HEK293 (cell line): ENCODE measurements around the gene PDK2.

ENCODE experiments used
- BCL6B ChIP-seq: fragments of 450-650 bp; formaldehyde crosslinking; IDR thresholded peaks from 2 replicates; pipeline ENCODE4 v1.5.1; 2017; ENCODE audit warnings: missing biosample characterization, missing genetic modification characterization
- EGR2 ChIP-seq: fragments of 450-650 bp; formaldehyde crosslinking; IDR thresholded peaks from 2 replicates; pipeline ENCODE4 v1.5.1; 2016; ENCODE audit warnings: low read depth, missing biosample characterization, missing genetic modification characterization
- ELK4 ChIP-seq: IDR thresholded peaks from 2 replicates; pipeline ENCODE4 v1.6.1; 2011; ENCODE audit warnings: mild to moderate bottlenecking, low read depth, low read length, borderline replicate concordance
- FEZF1 ChIP-seq: fragments of 450-650 bp; formaldehyde crosslinking; IDR thresholded peaks from 2 replicates; pipeline ENCODE4 v1.5.1; 2016; ENCODE audit warnings: missing biosample characterization, missing genetic modification characterization
- GLIS1 ChIP-seq: fragments of 450-650 bp; formaldehyde crosslinking; IDR thresholded peaks from 2 replicates; pipeline ENCODE4 v1.5.1; 2016; ENCODE audit warnings: missing biosample characterization, missing genetic modification characterization
- HOXD13 ChIP-seq: sonication (generic); formaldehyde crosslinking; IDR thresholded peaks from 2 replicates; pipeline ENCODE4 v1.8.0; 2022; ENCODE audit warnings: missing genetic modification reagents, borderline replicate concordance
- KLF10 ChIP-seq: fragments of 450-650 bp; IDR thresholded peaks from 2 replicates; pipeline ENCODE4 v1.5.1; 2018; ENCODE audit warnings: missing biosample characterization, mild to moderate bottlenecking, missing genetic modification characterization
- KLF7 ChIP-seq: fragments of 450-650 bp; formaldehyde crosslinking; IDR thresholded peaks from 2 replicates; pipeline ENCODE4 v1.5.1; 2016; ENCODE audit warnings: missing biosample characterization, missing genetic modification characterization, borderline replicate concordance
- PATZ1 ChIP-seq: fragments of 450-650 bp; formaldehyde crosslinking; IDR thresholded peaks from 2 replicates; pipeline ENCODE4 v1.5.1; 2016; ENCODE audit warnings: missing biosample characterization, missing genetic modification characterization
- PRDM4 ChIP-seq: fragments of 450-650 bp; formaldehyde crosslinking; IDR thresholded peaks from 2 replicates; pipeline ENCODE4 v1.5.1; 2017; ENCODE audit warnings: missing biosample characterization, missing genetic modification characterization
- TSHZ1 ChIP-seq: fragments of 450-650 bp; formaldehyde crosslinking; IDR thresholded peaks from 2 replicates; pipeline ENCODE4 v1.5.1; 2016; ENCODE audit warnings: missing biosample characterization, missing genetic modification characterization, borderline replicate concordance
- ZBTB44 ChIP-seq: fragments of 450-650 bp; IDR thresholded peaks from 2 replicates; pipeline ENCODE4 v1.5.1; 2018; ENCODE audit warnings: missing biosample characterization, mild to moderate bottlenecking, missing genetic modification characterization
- ZFP69B ChIP-seq: fragments of 450-650 bp; formaldehyde crosslinking; IDR thresholded peaks from 2 replicates; pipeline ENCODE4 v1.5.1; 2016; ENCODE audit warnings: missing biosample characterization, missing genetic modification characterization
- ZNF10 ChIP-seq: fragments of 450-650 bp; formaldehyde crosslinking; IDR thresholded peaks from 2 replicates; pipeline ENCODE4 v1.5.1; 2017; ENCODE audit warnings: missing biosample characterization, missing genetic modification characterization
- ZNF169 ChIP-seq: fragments of 450-650 bp; formaldehyde crosslinking; IDR thresholded peaks from 2 replicates; pipeline ENCODE4 v1.5.1; 2016; ENCODE audit warnings: missing biosample characterization, missing genetic modification characterization
- ZNF184 ChIP-seq: fragments of 450-650 bp; IDR thresholded peaks from 2 replicates; pipeline ENCODE4 v1.5.1; 2018; ENCODE audit warnings: missing biosample characterization, mild to moderate bottlenecking, missing genetic modification characterization
- ZNF2 ChIP-seq: fragments of 450-650 bp; formaldehyde crosslinking; IDR thresholded peaks from 2 replicates; pipeline ENCODE4 v1.5.1; 2016; ENCODE audit warnings: missing biosample characterization, missing genetic modification characterization
- ZNF221 ChIP-seq: fragments of 450-650 bp; formaldehyde crosslinking; IDR thresholded peaks from 2 replicates; pipeline ENCODE4 v1.5.1; 2017; ENCODE audit warnings: missing biosample characterization, missing genetic modification characterization, borderline replicate concordance
- ZNF324 ChIP-seq: fragments of 450-650 bp; formaldehyde crosslinking; IDR thresholded peaks from 2 replicates; pipeline ENCODE4 v1.5.1; 2016; ENCODE audit warnings: missing biosample characterization, missing genetic modification characterization
- ZNF394 ChIP-seq: fragments of 450-650 bp; formaldehyde crosslinking; IDR thresholded peaks from 2 replicates; pipeline ENCODE4 v1.5.1; 2016; ENCODE audit warnings: missing biosample characterization, missing genetic modification characterization, mild to moderate bottlenecking, moderate library complexity, borderline replicate concordance
- ZNF514 ChIP-seq: fragments of 450-650 bp; formaldehyde crosslinking; IDR thresholded peaks from 2 replicates; pipeline ENCODE4 v1.5.1; 2016; ENCODE audit warnings: missing biosample characterization, missing genetic modification characterization
- ZNF660 ChIP-seq: fragments of 450-650 bp; IDR thresholded peaks from 2 replicates; pipeline ENCODE4 v1.5.1; 2018; ENCODE audit warnings: missing biosample characterization, mild to moderate bottlenecking, missing genetic modification characterization
- ZNF664 ChIP-seq: fragments of 450-650 bp; formaldehyde crosslinking; IDR thresholded peaks from 2 replicates; pipeline ENCODE4 v1.5.1; 2016; ENCODE audit warnings: missing biosample characterization, missing genetic modification characterization
- ZNF785 ChIP-seq: fragments of 450-650 bp; formaldehyde crosslinking; IDR thresholded peaks from 2 replicates; pipeline ENCODE4 v1.5.1; 2016; ENCODE audit warnings: missing biosample characterization, missing genetic modification characterization
- ZNF837 ChIP-seq: fragments of 450-650 bp; formaldehyde crosslinking; IDR thresholded peaks from 2 replicates; pipeline ENCODE4 v1.5.1; 2016; ENCODE audit warnings: missing biosample characterization, missing genetic modification characterization
- ZSCAN5A ChIP-seq: fragments of 450-650 bp; formaldehyde crosslinking; IDR thresholded peaks from 2 replicates; pipeline ENCODE4 v1.5.1; 2016; ENCODE audit warnings: missing biosample characterization, missing genetic modification characterization

The PDK2 gene

GRCh38 chr17:50151937-50152547, 56.9 kb downstream of the PDK2 start (continued):
- TF ChIP-seq HOXD13 (CRISPR knock-in tag) (no peak), ZNF2 (tag by site-specific recombination) (peak; percentile 73), ZNF169 (tag by site-specific recombination) (no peak), ZNF785 (tag by site-specific recombination) (no peak), PATZ1 (tag by site-specific recombination) (peak; percentile 97), ZNF221 (tag by site-specific recombination) (no peak), ZNF514 (tag by site-specific recombination) (no peak), ZNF660 (no peak; the same call in none of the 2 replicates), ZNF664 (tag by site-specific recombination) (no peak), ZFP69B (tag by site-specific recombination) (peak; percentile 88), TSHZ1 (tag by site-specific recombination) (peak; percentile 4; the same call in 1 of the 2 replicates), ZNF394 (peak; percentile 84; the same call in 1 of the 2 replicates), ZBTB44 (peak; percentile 67; the same call in 1 of the 2 replicates), EGR2 (tag by site-specific recombination) (peak; percentile 99), ZNF10 (tag by site-specific recombination) (no peak), KLF7 (peak; percentile 79; the same call in 1 of the 2 replicates), GLIS1 (peak; percentile 76), FEZF1 (peak; percentile 51), ZSCAN5A (tag by site-specific recombination) (no peak), ZNF324 (tag by site-specific recombination) (peak; percentile 95), ZNF837 (tag by site-specific recombination) (no peak), ZNF184 (tag by site-specific recombination) (0 out of 2 replicates have a peak, but pooled peaks have one; percentile 20), ELK4 (no peak), BCL6B (0 out of 2 replicates have a peak, but pooled peaks have one; percentile 6), KLF10 (tag by site-specific recombination) (peak; percentile 49; the same call in 1 of the 2 replicates), PRDM4 (peak; percentile 45; the same call in 1 of the 2 replicates)
